Caco-2 (cell line): ENCODE measurements around the gene RFX7. TPM values are rescaled to one million over a fixed set of nuclear protein-coding genes. Genes with fewer than 3 reads are reported as not detected.
"Not testable (repeated sequence)": the region's sequence is repeated elsewhere in the genome, so short reads cannot be mapped to it uniquely, and the experiment has no call there.

ENCODE experiments used
- BruUV-seq: library from RNA; stranded (reverse); fragments of 400-500 nt; replicated peaks from 2 replicates; lab custom pipeline; 2021; lab: Mats Ljungman, UMichigan
- CTCF ChIA-PET: fragments of 300-600 bp; sonication (Branson Sonifier 250); formaldehyde crosslinking; loops from one replicate; lab custom pipeline; 2022; ENCODE audit warnings: antibody characterized with exemption; lab: Charles Lee
- POLR2A ChIA-PET: fragments of 300-600 bp; sonication (Branson Sonifier 250); formaldehyde crosslinking; loops from one replicate; lab custom pipeline; 2022; ENCODE audit warnings: antibody characterized with exemption; lab: Charles Lee
- DNase-seq, 2 experiments: peaks; one replicate each; pipeline versions ENCODE4 v3.0.0 to v3.0.0-alpha.2; 2020 to 2022
- H3K27me3 ChIP-seq: replicated peaks from 2 replicates; pipeline ENCODE4 v1.6.0; 2011; ENCODE audit warnings: low read length; ENCODE audit not compliant: control insufficient read depth, insufficient read depth
- H3K36me3 ChIP-seq: 2 replicates; pipeline ENCODE4 v1.5.1; 2011; ENCODE audit warnings: low read length; ENCODE audit not compliant: control insufficient read depth, insufficient read depth
- H3K4me1 ChIP-seq: fragments of 250-450 bp; sonication (Bioruptor Pico); 2 replicates; pipeline ENCODE4 v1.5.1; 2020; ENCODE audit warnings: mild to moderate bottlenecking
- H3K4me3 ChIP-seq: 2 replicates; pipeline ENCODE4 v1.5.1; 2011; ENCODE audit warnings: low read depth, mild to moderate bottlenecking, control low read depth, low read length
- H3K9me3 ChIP-seq: fragments of 250-450 bp; sonication (Bioruptor Pico); 2 replicates; pipeline ENCODE4 v1.5.1; 2020; ENCODE audit warnings: mild to moderate bottlenecking, moderate library complexity
- H3K27ac Mint-ChIP-seq: one replicate; pipeline ENCODE4 v1.8.0; 2022; ENCODE audit warnings: mixed read lengths; ENCODE audit not compliant: unreplicated experiment
- H3K27me3 Mint-ChIP-seq: one replicate; pipeline ENCODE4 v1.8.0; 2022; ENCODE audit warnings: mixed read lengths; ENCODE audit not compliant: insufficient read depth, unreplicated experiment
- H3K36me3 Mint-ChIP-seq: one replicate; pipeline ENCODE4 v1.8.0; 2022; ENCODE audit warnings: mild to moderate bottlenecking, mixed read lengths; ENCODE audit not compliant: insufficient read depth, unreplicated experiment
- H3K4me1 Mint-ChIP-seq: one replicate; pipeline ENCODE4 v1.8.0; 2022; ENCODE audit warnings: low read depth, mixed read lengths; ENCODE audit not compliant: unreplicated experiment
- H3K4me3 Mint-ChIP-seq: one replicate; pipeline ENCODE4 v1.8.0; 2022; ENCODE audit warnings: mild to moderate bottlenecking, moderate library complexity, mixed read lengths; ENCODE audit not compliant: unreplicated experiment
- H3K9me3 Mint-ChIP-seq: one replicate; pipeline ENCODE4 v1.8.0; 2022; ENCODE audit warnings: mixed read lengths; ENCODE audit not compliant: unreplicated experiment
- intact Hi-C: fragments of 100-400 bp; cut with micrococcal nuclease; formaldehyde crosslinking; loops from one replicate; pipeline ENCODE4 v1.10.0; 2022; ENCODE audit not compliant: unreplicated experiment
- total RNA-seq: library from RNA; stranded (reverse); gene quantifications from 2 replicates; pipeline ENCODE4 v1.2.3, GENCODE V29; 2022
- TF ChIP-seq, protein P1 (sequence below), 2 experiments: fragments of 200-600 bp in 1 of 2; IDR thresholded peaks; 1 replicate in 1 of 2; 2 replicates in 1 of 2; pipeline versions ENCODE4 v1.5.1 to v1.8.0; 2011 to 2022; ENCODE audit warnings: antibody characterized with exemption in 1 of 2, control low read depth in 1 of 2, inconsistent platforms in 1 of 2, low read depth in 1 of 2, low read length in 1 of 2, mild to moderate bottlenecking in 1 of 2, moderate library complexity in 1 of 2; ENCODE audit not compliant: insufficient read depth in 1 of 2, severe bottlenecking in 1 of 2, unreplicated experiment in 1 of 2

RFX7 gene
- total RNA-seq, 1 experiment from 2014 or later: 8.7 TPM

DNA sequence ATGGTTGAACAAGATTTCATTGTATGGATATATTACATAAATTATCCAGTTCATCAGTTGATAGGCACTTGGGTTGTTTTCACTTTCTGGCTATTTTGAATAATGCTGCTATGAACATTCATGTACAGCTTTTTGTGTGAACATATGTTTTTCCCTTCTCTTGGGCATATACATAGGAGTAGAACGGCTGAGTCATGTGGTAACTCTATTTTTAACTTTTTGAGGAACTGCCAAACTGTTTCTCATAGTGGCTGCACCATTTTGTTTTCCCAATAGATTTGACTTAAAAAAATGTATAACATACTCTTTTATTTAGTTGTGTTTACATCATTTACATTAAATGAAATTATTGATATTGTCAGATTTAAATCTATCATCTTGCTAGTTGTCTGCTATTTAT lies 28.8 kb upstream of the RFX7 start:
- no peaks in the 10 kb centered on the region for H3K36me3 Mint-ChIP-seq
- POLR2A ChIA-PET: no interaction called here
- Histone ChIP-seq H3K4me3 (no peak overlapping the region), H3K4me1 (no peaks in the 10 kb centered on the region), H3K9me3 (no peaks in the 10 kb centered on the region; the same call in 1 of the 2 replicates), H3K36me3 (no peaks in the 10 kb centered on the region), H3K27me3 (no peaks in the 10 kb centered on the region)
- no TSS peak for BruUV-seq
- peaks cover 14% of the 10 kb centered on the region for H3K9me3 Mint-ChIP-seq
- no peak overlapping the region for H3K4me3 Mint-ChIP-seq
- CTCF ChIA-PET: no interaction called here
- no peaks in the 10 kb centered on the region for H3K4me1 Mint-ChIP-seq
- H3K27ac Mint-ChIP-seq: no peak overlapping the region
- no peak for DNase-seq
- TF ChIP-seq, protein P1, sequence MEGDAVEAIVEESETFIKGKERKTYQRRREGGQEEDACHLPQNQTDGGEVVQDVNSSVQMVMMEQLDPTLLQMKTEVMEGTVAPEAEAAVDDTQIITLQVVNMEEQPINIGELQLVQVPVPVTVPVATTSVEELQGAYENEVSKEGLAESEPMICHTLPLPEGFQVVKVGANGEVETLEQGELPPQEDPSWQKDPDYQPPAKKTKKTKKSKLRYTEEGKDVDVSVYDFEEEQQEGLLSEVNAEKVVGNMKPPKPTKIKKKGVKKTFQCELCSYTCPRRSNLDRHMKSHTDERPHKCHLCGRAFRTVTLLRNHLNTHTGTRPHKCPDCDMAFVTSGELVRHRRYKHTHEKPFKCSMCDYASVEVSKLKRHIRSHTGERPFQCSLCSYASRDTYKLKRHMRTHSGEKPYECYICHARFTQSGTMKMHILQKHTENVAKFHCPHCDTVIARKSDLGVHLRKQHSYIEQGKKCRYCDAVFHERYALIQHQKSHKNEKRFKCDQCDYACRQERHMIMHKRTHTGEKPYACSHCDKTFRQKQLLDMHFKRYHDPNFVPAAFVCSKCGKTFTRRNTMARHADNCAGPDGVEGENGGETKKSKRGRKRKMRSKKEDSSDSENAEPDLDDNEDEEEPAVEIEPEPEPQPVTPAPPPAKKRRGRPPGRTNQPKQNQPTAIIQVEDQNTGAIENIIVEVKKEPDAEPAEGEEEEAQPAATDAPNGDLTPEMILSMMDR (IDR thresholded peaks at IDR 0.05; ENCODE audit: insufficient read depth in 1 of 2, low read depth in 1 of 2, low read length in 1 of 2, severe bottlenecking in 1 of 2, unreplicated experiment in 1 of 2): no peak
- peaks cover 28% of the 10 kb centered on the region for H3K27me3 Mint-ChIP-seq
- intact Hi-C loops: no loop called here

DNA sequence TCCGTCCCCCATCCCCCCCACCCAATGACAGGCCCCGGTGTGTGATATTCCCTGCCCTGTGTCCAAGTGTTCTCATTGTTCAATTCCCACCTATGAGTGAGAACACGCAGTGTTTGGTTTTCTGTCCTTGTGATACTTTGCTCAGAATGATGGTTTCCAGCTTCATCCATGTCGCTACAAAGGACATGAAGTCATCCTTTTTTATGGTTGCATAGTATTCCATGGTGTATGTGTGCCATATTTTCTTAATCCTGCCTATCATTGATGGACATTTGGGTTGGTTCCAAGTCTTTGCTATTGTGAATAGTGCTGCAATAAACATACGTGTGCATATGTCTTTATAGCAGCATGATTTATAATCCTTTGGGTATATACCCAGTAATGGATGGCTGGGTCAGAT lies 22.8 kb upstream of the RFX7 start:
- H3K4me1 Mint-ChIP-seq, H3K36me3 ChIP-seq, H3K4me3 ChIP-seq, H3K4me3 Mint-ChIP-seq, H3K9me3 ChIP-seq, BruUV-seq, CTCF ChIA-PET, H3K4me1 ChIP-seq, H3K27ac Mint-ChIP-seq, DNase-seq, H3K27me3 ChIP-seq, POLR2A ChIA-PET, H3K9me3 Mint-ChIP-seq, H3K36me3 Mint-ChIP-seq, intact Hi-C loops: not testable (repeated sequence)
- H3K27me3 Mint-ChIP-seq: peaks cover 13% of the 10 kb centered on the region

DNA sequence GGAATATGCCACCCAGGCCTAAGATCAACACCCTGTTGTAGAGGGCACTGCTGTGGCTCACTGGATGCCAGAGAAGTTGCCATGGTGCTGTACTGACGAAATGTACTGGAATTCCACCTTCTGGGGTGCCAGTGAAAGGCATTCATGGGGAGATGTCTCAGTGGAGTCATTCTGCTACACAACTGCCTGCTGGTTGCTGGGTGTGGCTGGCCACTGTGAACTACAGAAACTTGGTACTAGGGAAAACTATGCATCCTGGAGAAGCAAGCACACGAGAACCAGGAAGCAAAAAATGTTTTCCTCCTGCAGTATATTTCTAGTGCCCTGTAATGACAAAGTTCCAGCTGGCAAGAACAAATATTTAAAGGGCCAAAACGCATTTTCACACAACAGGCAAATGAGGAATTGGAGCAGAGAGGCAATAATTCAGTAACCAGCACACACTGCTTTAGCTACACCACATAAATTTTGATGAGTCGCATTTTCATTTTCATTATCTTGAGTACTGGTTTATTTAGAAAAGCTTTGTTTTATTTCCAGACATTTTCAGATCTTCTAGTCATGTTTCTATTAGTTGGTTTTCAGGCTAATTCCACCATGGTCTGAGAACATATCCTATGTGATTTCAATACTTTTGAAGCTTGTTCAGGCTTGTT lies 18.3 kb upstream of the RFX7 start:
- no peak for DNase-seq
- Mint-ChIP-seq H3K27ac (no peak overlapping the region), H3K4me3 (no peak overlapping the region), H3K27me3 (peaks cover 5% of the 10 kb centered on the region), H3K9me3 (no peaks in the 10 kb centered on the region), H3K4me1 (no peaks in the 10 kb centered on the region), H3K36me3 (no peaks in the 10 kb centered on the region)
- intact Hi-C loops: no loop called here
- Histone ChIP-seq H3K4me1 (no peaks in the 10 kb centered on the region), H3K36me3 (no peaks in the 10 kb centered on the region), H3K4me3 (no peak overlapping the region), H3K9me3 (no peaks in the 10 kb centered on the region), H3K27me3 (no peaks in the 10 kb centered on the region)
- TF ChIP-seq, protein P1 (IDR thresholded peaks at IDR 0.05; ENCODE audit: insufficient read depth in 1 of 2, low read depth in 1 of 2, low read length in 1 of 2, severe bottlenecking in 1 of 2, unreplicated experiment in 1 of 2): no peak
- ChIA-PET POLR2A (no interaction called here), CTCF (no interaction called here)
- no TSS peak for BruUV-seq

DNA sequence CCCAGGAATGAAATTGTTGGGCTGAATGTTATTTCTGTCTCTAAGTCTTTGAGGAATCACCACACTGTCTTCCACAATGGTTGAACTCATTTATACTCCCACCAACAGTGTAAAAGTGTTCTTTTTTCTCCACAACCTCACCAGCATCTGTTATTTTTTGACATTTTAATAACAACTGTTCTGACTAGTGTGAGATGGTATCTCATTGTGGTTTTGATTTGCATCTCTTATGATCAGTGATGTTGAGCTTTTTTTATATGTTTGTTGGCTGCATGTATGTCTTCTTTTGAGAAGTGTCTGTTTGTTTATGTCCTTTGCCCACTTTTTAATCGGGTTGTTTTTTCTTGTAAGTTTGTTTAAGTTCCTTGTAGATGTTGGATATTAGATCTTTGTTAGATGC lies 13.6 kb upstream of the RFX7 start:
- H3K4me3 ChIP-seq, DNase-seq, intact Hi-C loops, H3K4me1 Mint-ChIP-seq, H3K27me3 ChIP-seq, H3K36me3 Mint-ChIP-seq, H3K27ac Mint-ChIP-seq, H3K27me3 Mint-ChIP-seq, H3K36me3 ChIP-seq, H3K9me3 Mint-ChIP-seq, H3K4me3 Mint-ChIP-seq, H3K4me1 ChIP-seq, H3K9me3 ChIP-seq, POLR2A ChIA-PET, CTCF ChIA-PET, BruUV-seq: not testable (repeated sequence)
